Renal cortical epithelial cell (primary cell): ENCODE measurements around the gene ACOT6. TPM values are rescaled to one million over a fixed set of nuclear protein-coding genes. Genes with fewer than 3 reads are reported as not detected.
"Not testable (repeated sequence)": the region's sequence is repeated elsewhere in the genome, so short reads cannot be mapped to it uniquely, and the experiment has no call there.

Source experiments
- DNase-seq: peaks from one replicate; pipeline ENCODE4 v3.0.0-alpha.2; 2011; ENCODE audit warnings: low read depth
- total RNA-seq: library from RNA; depleted of rRNA; stranded (reverse); fragments of >200 nt; gene quantifications from 2 replicates; pipeline ENCODE4 v1.2.3, GENCODE V29; 2014

Gene ACOT6
- total RNA-seq, 1 donor from 2014 or later: not detected

DNA sequence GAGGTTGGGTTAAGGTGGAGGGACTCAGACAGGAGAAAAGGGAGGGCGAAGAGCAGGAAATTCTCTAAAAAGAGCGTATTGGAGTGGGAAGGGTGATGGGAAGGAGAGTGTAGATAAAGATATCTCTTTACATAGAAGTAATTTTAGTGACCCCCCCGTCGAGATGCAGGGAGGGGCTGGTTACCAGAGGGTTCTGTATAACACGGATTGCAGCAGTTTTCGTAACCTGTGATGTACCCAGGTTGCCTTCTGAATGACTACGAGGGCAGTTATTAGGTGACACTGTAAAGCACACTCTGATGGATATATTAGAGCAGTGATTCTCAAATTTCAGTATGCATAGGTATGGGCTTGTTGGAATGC, 32.9 kb downstream of the ACOT6 start:
- no peak for DNase-seq

DNA sequence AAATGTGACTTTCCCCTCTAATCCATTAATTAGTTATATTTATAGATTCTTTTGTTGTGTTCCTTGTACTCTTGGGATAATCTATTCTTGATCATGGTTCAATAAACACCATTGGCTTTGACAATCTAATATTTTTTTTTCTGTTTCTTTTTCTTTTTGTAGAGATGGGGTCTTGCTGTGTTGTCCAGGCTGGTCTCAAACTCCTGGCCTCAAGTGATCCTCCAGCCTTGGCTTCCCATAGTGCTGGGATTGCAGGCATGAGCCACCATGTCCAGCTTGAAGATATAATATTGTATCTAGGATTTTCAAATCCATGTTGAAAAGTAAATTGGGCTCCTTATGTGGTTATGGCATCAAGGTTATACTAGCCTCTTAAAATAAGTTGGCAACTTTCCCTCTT, 38.7 kb downstream of the ACOT6 start:
- DNase-seq: no peak

DNA sequence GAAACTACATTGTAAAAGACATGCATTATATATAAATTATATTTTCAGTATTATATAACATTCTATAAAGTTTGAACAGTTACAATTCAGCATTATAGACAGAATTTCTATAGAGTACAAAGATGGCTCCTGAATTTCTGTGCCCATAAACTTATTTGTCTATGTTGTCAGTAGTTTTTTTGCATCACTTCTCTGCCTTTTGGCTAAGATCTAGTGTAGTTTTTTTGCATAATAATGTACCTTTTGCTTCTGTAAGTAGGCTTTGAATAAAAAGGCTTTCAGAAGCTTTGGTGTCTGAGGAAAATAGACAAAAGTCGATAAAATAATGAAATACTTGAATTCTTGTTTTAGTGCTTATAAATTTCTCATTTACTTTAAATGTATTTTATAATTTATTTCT, 43.5 kb downstream of the ACOT6 start:
- DNase-seq: no peak

- not testable (repeated sequence) for DNase-seq
Measured at GRCh38 chr14:73659202-73659601, 46.9 kb downstream of the ACOT6 start.

DNA sequence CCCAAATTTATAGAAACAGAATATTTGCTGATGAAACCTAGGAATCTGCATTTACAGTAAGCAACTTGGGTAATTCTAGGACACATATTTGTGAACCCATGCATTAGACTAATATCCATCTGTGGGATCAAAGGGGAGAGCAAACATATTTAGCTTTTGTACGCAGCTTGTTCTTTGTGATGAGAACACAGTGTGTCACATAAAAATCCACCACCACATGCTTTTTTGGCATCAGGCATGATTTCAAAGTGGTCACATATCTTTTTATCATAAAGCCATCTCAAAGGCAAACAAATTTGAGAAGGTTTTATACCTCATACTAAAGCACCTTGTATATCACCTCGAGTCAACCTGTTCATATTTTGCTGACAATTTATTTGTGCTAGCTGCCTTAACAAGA, 48.2 kb downstream of the ACOT6 start:
- DNase-seq: no peak

DNA sequence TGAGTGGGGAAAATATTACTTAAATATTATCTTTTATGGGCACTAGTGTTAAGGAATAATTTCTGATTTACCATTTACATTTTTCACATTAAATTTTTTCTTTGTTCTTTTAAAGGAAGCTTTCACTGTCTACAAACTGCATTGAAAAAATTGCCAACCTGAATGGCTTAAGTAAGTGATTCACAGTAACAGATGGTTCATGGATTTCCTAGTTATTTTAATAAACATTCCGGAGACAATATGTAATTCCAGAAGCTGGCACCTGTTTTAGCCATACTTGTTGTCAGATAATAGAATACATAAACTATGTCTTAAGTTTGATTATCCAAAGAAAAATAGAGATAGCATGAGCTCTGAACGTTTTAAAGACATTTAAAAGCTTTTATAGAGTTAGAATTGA, 49.6 kb downstream of the ACOT6 start:
- no peak for DNase-seq

GRCh38 chr14:73662487-73662943, 50.2 kb downstream of the ACOT6 start:
- DNase-seq: peak; percentile 92

DNA sequence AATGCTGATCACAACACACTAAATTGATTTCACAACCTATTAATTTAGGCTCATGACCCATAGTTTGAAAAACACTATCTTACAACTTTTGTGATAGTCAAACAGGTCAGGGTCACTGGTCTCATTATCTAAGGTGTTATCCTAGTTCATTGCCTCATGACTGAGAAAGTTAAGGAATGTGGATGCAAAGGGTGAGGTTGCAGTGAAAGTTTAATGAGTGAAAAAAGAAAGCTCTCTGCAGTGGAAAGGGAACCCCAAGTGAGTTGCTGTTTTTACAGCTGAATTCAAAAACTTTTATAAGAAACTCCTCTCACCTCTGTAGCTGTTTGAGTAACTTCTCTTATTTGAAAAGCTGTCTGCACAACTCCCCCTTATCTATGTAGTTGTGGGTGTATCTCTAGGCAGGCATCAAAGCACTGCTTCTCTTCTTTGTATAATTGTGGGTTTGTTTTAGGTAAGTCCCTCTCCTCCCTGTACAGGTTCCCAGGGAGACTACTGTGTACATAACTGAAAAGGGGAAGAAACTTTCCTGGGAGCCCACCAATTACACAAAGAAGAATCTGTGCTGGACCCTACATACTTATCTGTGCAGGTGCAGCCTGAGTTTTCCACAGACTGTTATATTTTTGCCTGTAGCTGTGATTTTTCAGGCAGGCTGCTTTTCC, 51.4 kb downstream of the ACOT6 start:
- no peak for DNase-seq

DNA sequence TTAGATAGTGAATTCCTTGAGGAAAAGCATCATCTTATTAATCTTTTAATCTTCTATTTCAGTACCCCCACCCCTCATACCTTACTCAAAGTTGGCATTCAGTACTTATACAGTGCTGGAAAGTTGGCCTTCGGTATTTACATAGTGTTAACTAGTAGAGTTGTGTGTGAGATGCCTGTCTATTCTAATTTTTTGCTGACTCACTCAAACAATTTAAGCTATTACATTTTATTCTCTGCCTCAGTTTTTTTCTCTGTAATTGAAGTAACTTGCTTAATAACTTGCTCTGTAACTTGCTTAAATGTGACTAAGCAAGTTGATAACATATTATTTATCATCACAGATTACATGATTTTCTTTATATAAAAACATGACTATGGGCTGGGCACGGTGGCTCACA, 52.8 kb downstream of the ACOT6 start:
- DNase-seq: no peak

DNA sequence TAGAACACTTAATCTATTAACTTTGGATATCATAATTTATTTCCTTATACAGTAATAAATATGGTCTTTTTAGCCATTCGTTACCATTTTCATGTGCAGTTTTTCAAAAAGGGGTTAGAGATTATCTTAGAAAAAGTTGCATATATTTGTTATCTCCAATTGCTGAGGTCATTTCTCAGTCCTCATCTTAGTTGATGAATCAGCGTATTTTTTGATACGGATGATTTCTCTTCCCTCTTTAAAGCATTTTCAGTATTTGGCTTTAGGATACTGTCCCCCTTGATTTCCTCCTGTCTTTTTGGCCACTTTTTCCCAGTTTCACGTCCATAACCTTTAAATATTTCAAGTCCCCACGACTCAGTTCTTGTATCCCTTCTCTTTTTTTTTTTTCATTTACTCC, 54.3 kb downstream of the ACOT6 start:
- no peak for DNase-seq

GRCh38 chr14:73667854-73668253, 55.5 kb downstream of the ACOT6 start:
- no peak for DNase-seq

Other genes with a start within 250 kb of the ACOT6 start
- 17.7 and 53.9 TPM in 2 replicates for gene NUMB, start 154.0 kb upstream of the ACOT6 start, total RNA-seq
- gene RIOX1, start 121.6 kb upstream of the ACOT6 start, total RNA-seq: 20.5 and 28.0 TPM in 2 replicates
- 4.2 and 8.5 TPM in 2 replicates for gene ACOT1, start 75.4 kb upstream of the ACOT6 start, total RNA-seq
- gene HEATR4, start 53.6 kb upstream of the ACOT6 start, total RNA-seq: 0.60 TPM in 1 of 2 replicates, not detected in the other
- gene ACOT2, start 43.3 kb upstream of the ACOT6 start, total RNA-seq: 20.8 and 36.7 TPM in 2 replicates
- gene ACOT4, start 20.6 kb upstream of the ACOT6 start, total RNA-seq: 2.7 and 6.3 TPM in 2 replicates
- 21.2 and 25.2 TPM in 2 replicates for gene DNAL1, start 32.5 kb downstream of the ACOT6 start, total RNA-seq
- 15.3 and 86.2 TPM in 2 replicates for gene PNMA1, start 101.9 kb downstream of the ACOT6 start, total RNA-seq
- gene PTGR2, start 239.3 kb downstream of the ACOT6 start, total RNA-seq: 7.6 and 13.4 TPM in 2 replicates